Osteocyte (in vitro differentiated cells): ENCODE results near the gene EFNA3. TPM values are rescaled to one million over a fixed set of nuclear protein-coding genes. Genes with fewer than 3 reads are reported as not detected.

Experiments
- DNase-seq: peaks from one replicate; pipeline ENCODE4 v3.0.0; 2021; ENCODE audit warnings: mixed read lengths; ENCODE audit not compliant: unreplicated experiment; ENCODE audit errors: extremely low spot score
- H3K27ac Mint-ChIP-seq: one replicate; pipeline ENCODE4 v1.8.0; 2021; ENCODE audit warnings: mild to moderate bottlenecking, mixed read lengths; ENCODE audit not compliant: unreplicated experiment
- H3K27me3 Mint-ChIP-seq: one replicate; pipeline ENCODE4 v1.8.0; 2021; ENCODE audit warnings: mixed read lengths; ENCODE audit not compliant: unreplicated experiment
- H3K36me3 Mint-ChIP-seq: one replicate; pipeline ENCODE4 v1.8.0; 2021; ENCODE audit warnings: mixed read lengths; ENCODE audit not compliant: unreplicated experiment
- H3K4me1 Mint-ChIP-seq: one replicate; pipeline ENCODE4 v1.8.0; 2021; ENCODE audit warnings: mixed read lengths; ENCODE audit not compliant: unreplicated experiment
- H3K4me3 Mint-ChIP-seq: one replicate; pipeline ENCODE4 v1.8.0; 2021; ENCODE audit warnings: mild to moderate bottlenecking, moderate library complexity, mixed read lengths; ENCODE audit not compliant: unreplicated experiment
- H3K9me3 Mint-ChIP-seq: one replicate; pipeline ENCODE4 v1.8.0; 2021; ENCODE audit warnings: mixed read lengths; ENCODE audit not compliant: unreplicated experiment
- total RNA-seq: library from RNA; stranded (reverse); gene quantifications from 2 replicates; pipeline ENCODE4 v1.2.1, GENCODE V29; 2021
- TF ChIP-seq, protein P1 (sequence below): fragments of 200-600 bp; sonication (generic); IDR thresholded peaks from 2 replicates; pipeline ENCODE4 v1.5.0; 2021; ENCODE audit warnings: antibody characterized with exemption, mild to moderate bottlenecking, moderate library complexity

Gene EFNA3
- total RNA-seq, 1 donor from 2014 or later, result 2.9 TPM

DNA sequence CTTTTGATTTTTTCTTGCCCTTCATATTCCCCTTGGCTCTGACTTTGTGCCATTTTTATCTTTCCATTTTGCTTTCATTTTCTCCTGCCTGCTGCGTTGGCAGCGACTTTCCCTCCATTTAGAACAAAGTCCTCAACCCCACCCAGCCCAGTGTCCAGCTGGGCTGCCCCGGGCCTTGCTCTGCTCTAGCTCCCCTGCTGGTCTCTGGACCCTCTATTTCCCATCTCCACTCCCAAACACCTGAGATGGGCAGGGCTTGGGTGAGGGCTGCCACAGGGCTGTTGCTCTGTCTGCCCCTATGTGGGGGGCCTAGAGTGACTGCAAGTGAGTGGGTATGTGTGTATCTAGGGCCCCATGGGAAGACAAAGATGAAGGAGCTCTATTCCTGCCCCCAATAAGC is 34.8 kb upstream of the EFNA3 start:
- H3K27me3 Mint-ChIP-seq, result no peaks in the 10 kb centered on the region
- H3K9me3 Mint-ChIP-seq, result no peaks in the 10 kb centered on the region
- H3K27ac Mint-ChIP-seq, result no peak overlapping the region
- no peaks in the 10 kb centered on the region for H3K36me3 Mint-ChIP-seq
- no peak overlapping the region for H3K4me3 Mint-ChIP-seq
- TF ChIP-seq, protein P1, sequence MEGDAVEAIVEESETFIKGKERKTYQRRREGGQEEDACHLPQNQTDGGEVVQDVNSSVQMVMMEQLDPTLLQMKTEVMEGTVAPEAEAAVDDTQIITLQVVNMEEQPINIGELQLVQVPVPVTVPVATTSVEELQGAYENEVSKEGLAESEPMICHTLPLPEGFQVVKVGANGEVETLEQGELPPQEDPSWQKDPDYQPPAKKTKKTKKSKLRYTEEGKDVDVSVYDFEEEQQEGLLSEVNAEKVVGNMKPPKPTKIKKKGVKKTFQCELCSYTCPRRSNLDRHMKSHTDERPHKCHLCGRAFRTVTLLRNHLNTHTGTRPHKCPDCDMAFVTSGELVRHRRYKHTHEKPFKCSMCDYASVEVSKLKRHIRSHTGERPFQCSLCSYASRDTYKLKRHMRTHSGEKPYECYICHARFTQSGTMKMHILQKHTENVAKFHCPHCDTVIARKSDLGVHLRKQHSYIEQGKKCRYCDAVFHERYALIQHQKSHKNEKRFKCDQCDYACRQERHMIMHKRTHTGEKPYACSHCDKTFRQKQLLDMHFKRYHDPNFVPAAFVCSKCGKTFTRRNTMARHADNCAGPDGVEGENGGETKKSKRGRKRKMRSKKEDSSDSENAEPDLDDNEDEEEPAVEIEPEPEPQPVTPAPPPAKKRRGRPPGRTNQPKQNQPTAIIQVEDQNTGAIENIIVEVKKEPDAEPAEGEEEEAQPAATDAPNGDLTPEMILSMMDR, result no peak
- H3K4me1 Mint-ChIP-seq, result peaks cover 9% of the 10 kb centered on the region
- no peak for DNase-seq

DNA sequence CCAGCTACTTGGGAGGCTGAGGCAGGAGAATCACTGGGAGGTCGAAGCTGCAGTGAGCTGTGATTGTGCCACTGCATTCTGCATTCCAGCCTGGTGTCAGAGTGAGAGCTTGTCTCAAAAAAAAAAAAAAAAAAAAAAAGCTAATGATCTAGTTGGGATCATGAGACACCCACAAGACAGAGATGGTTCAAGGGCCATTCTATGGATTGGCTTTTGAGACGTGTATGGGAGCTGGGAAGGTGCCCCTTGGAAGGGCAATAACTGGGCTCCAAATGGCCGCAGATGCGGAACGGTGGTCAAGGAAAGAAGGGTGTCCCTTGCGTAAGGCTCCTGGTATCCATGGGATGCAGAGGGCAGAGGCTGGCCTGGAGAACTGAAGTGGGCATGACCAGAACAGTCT is 34.3 kb upstream of the EFNA3 start:
- TF ChIP-seq, protein P1, result no peak
- H3K27me3 Mint-ChIP-seq, result no peaks in the 10 kb centered on the region
- no peaks in the 10 kb centered on the region for H3K9me3 Mint-ChIP-seq
- no peak overlapping the region for H3K4me3 Mint-ChIP-seq
- no peaks in the 10 kb centered on the region for H3K36me3 Mint-ChIP-seq
- H3K27ac Mint-ChIP-seq, result no peak overlapping the region
- no peak for DNase-seq
- H3K4me1 Mint-ChIP-seq, result peaks cover 11% of the 10 kb centered on the region

DNA sequence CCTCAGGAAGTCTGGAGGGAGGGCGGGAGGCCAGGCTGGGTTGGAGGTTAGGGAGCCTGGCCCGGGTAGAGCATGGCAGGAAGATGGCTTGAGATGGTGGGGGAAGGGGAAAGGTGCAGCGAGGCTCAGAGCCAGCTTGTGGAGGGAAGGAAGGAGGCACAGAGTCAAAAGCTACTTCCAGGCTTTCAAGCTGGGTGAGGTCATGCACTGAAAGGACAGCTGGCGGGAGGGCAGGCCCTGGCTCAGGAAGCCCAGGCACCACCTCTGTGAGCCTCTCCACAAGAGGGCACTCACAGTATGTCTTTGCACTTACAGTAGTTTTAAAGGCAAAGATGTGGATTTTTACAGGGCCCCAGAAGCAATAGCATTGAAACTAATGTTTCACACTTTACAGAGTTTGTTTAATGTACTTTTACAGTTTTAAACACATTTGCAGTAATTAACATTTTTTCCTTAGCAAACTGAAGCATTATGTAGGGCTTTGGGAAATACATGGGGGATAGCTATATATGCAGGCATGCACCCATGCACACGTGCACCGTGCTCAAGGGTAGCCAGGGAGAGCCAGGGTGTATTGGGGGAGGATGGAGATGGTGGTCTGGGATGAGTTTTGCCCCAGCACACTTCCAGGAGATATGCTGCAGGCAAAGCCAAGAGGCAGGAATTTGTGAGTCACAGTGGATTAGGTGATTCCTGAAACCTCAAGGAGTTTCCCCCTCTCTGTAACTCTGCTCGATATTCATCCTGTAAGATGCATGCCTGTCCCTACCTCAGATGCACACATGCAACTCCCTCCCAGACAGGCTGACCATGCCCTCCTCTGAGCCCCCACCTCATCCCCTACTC is 33.6 kb upstream of the EFNA3 start:
- TF ChIP-seq, protein P1, result peak; percentile 76
- Mint-ChIP-seq H3K27ac (no peak overlapping the region), H3K4me3 (no peak overlapping the region), H3K36me3 (no peaks in the 10 kb centered on the region), H3K9me3 (no peaks in the 10 kb centered on the region), H3K27me3 (no peaks in the 10 kb centered on the region), H3K4me1 (peaks cover 17% of the 10 kb centered on the region)
- DNase-seq, result no peak

DNA sequence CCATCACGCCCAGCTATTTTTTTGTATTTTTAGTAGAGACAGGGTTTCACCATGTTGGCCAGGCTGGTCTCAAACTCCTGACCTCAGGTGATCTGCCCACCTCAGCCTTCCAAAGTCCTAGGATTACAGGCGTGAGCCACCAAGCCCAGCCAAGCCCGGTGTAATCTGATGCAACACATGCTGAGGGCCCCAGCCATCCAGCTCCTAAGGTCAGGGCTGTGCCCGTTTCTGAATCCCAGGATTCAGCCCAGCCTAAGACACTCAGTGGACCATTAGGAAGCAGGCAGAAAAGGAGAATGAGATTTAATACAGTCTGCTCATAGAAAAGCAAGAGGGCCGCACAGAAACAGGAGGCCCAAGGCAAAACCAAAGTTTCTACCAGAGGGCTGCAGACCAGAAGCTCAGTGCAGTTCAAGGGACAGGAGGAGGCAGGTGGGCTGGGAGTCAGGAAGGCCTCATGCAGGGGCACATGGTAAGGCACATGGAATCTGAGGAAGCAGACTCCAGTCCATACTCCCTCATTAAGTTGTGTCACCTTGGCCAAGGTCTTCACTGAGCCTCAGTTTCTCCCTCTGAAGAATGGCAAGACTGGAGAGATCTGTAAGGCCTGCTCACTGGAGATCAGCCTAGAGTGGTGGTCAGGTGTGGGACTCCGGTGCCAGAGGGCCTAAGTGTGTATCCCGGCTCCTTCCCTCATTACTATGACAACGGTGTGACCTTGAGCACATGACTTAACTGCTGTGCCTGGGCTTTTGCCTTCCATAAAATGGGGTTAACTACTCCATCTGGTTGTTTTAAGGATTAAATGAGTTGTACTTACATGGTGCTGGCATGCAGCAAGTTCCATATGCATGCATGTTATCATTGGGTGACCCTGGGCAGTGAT is 29.9 kb upstream of the EFNA3 start:
- DNase-seq, result no peak
- Mint-ChIP-seq H3K36me3 (no peaks in the 10 kb centered on the region), H3K4me1 (peaks cover 34% of the 10 kb centered on the region), H3K4me3 (no peak overlapping the region), H3K27ac (no peak overlapping the region), H3K27me3 (no peaks in the 10 kb centered on the region), H3K9me3 (no peaks in the 10 kb centered on the region)
- TF ChIP-seq, protein P1, result no peak
